DMS153 (cell line): ENCODE measurements around the gene IQCF6.
"Not testable (repeated sequence)": the region's sequence is repeated elsewhere in the genome, so short reads cannot be mapped to it uniquely, and the experiment has no call there.

ENCODE experiments used
- DNase-seq: peaks from one replicate; lab custom pipeline; 2025; lab: John Stamatoyannopoulos, UW

IQCF6 gene

GRCh38 chr3:51759203-51759602 is 19.8 kb downstream of the IQCF6 start:
- DNase-seq: no peak

- DNase-seq: not testable (repeated sequence)
Measured at GRCh38 chr3:51753763-51754750, 25.0 kb downstream of the IQCF6 start.

GRCh38 chr3:51751287-51751686 is 27.8 kb downstream of the IQCF6 start:
- no peak for DNase-seq

GRCh38 chr3:51750878-51751277 is 28.2 kb downstream of the IQCF6 start:
- no peak for DNase-seq

GRCh38 chr3:51748327-51748726 is 30.7 kb downstream of the IQCF6 start:
- no peak for DNase-seq

- DNase-seq: no peak
Measured at GRCh38 chr3:51747840-51748239, 31.2 kb downstream of the IQCF6 start.

GRCh38 chr3:51742978-51743377 is 36.1 kb downstream of the IQCF6 start:
- not testable (repeated sequence) for DNase-seq

- not testable (repeated sequence) for DNase-seq
Measured at GRCh38 chr3:51742320-51742719, 36.7 kb downstream of the IQCF6 start.

GRCh38 chr3:51739110-51739509 is 39.9 kb downstream of the IQCF6 start:
- no peak for DNase-seq

GRCh38 chr3:51735950-51736349 is 43.1 kb downstream of the IQCF6 start:
- no peak for DNase-seq

- no peak for DNase-seq
Measured at GRCh38 chr3:51735039-51735438, 44.0 kb downstream of the IQCF6 start.

GRCh38 chr3:51734572-51734907 is 44.5 kb downstream of the IQCF6 start:
- DNase-seq: no peak

- DNase-seq: no peak
Measured at GRCh38 chr3:51733859-51734571, 45.0 kb downstream of the IQCF6 start.

GRCh38 chr3:51729042-51729633 is 49.9 kb downstream of the IQCF6 start:
- DNase-seq: no peak
